ENCODE data around the gene BFSP2.
"Not testable (repeated sequence)": the region's sequence is repeated elsewhere in the genome, so short reads cannot be mapped to it uniquely, and the experiment has no call there.

Gene BFSP2

DNA sequence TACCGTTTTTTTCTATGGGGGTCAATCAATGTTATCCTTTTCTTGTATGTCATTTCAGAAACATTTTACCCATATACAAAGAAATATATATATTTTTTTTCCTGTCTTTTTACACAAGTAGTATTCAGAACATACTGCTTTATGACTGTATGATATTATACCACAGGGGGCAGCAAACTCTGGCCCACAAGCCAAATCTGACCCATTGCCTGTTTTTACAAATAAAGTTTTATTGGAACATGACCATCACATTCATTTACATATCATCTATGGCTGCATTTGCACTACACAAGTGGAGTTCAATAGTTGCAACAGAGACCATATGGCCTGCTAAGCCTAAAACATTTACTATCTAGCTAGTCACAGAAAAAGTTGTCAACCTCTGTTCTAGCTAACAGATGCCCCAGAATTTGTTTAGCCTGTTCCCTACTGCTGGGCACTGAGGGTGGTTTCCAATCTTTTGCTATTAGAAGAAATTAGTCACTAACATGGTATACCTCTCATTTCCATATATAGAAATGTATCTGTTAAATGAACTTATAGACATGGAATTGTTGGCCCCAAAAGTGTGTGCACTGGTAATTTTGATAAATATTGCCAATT lies 57.7 kb downstream of the BFSP2 start:
- no peak for DNase-seq

DNA sequence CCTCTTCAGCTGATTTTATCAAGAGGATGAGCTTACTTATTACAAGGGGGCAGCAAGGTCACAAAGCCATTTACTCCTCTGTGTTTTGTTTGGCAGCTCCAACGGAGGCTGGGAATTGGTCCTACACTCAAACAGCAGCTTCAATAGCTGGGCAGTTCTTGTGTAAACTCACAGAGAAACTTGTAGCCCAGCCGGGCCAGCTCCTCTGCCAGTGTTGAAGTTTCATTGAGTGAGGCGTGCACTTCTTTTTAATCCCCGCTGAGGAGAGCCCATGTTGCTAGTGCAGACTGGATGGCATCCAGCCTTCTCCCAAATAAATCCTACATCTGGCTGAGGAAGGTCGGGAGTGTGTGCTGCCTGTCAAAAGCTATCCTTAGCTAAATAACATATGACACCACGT lies 59.5 kb downstream of the BFSP2 start:
- no peak for DNase-seq

DNA sequence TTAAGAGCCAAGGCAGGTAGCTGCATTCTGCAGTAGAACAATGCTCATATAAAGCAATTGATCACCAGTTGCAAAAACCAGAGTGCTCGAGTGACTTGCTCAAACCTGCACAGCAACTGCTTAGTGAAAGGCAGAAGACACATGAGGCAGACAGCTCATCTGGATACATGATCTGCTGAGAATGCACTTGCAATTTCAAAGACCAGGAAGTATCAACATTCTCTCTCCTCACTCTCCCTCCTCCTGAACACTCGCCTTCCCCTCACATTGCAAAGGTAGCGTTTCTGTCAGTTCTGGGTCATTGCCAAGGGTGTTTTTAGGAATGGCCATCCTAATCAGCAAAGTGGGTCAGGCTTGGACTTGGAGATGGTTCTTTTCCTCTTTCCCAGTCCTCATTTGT lies 61.0 kb downstream of the BFSP2 start:
- peak in 1 of 2 experiments; percentile 13 for DNase-seq

DNA sequence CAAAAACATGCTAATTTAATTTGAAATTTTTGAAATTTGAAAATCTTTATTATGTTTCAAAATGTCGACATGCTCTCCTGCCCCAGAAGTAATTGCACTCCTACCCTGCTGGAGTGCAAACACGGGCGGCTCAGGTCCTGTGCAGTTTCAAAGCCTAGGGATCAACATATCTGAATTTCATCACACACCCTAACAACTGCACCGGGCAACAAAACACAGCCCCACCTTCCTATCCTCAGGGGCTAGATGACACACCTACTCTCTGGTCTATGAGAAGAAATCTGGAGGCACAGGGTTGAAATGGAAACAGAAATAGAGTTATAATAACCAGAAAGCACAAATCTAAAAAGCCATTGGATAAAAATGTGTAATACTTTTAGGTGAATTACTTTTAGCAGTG lies 61.4 kb downstream of the BFSP2 start:
- DNase-seq: no peak

DNA sequence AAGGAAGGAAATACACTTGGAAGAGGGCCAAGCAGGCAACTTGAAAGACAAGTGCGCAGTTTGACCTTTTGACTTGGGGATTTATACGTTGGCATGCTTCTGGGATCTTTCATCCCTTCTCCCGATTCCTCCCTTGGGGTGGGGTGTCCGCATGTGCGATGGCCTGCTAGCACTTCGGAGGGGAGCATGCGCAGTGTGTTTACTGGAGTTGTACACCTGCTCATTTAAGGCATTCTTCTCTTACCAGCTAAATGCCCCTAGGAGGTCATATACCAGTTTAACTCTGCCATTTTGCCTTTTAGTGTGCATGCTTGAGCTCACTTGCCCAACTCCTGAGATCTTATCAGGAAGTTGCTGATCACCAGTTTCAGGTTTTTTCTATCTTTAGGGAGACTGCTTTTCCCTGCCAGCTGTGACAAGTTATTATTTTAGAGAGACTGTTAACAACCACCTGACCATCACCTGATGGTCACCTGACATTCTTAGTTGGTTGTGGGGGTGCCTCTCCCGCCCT lies 63.5 kb downstream of the BFSP2 start:
- DNase-seq: no peak

DNA sequence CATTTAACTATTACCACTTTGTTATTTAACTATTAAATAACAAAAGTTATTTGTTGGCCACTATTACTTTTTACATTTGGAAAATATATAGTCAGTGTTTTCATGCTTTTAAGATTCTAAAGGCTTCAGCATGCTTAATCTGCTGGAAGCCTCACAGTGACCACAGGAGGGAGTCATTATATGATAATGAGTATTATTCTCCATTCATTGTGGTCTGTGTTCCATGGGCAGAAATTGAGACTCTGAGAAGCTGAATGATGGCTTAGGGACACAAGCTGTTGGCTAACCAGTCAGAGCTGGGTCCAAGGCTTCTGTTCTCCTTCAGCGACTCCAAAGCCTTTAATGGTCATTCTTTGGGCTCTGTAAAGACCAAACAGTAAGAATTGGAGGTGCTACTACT lies 64.7 kb downstream of the BFSP2 start:
- no peak for DNase-seq

DNA sequence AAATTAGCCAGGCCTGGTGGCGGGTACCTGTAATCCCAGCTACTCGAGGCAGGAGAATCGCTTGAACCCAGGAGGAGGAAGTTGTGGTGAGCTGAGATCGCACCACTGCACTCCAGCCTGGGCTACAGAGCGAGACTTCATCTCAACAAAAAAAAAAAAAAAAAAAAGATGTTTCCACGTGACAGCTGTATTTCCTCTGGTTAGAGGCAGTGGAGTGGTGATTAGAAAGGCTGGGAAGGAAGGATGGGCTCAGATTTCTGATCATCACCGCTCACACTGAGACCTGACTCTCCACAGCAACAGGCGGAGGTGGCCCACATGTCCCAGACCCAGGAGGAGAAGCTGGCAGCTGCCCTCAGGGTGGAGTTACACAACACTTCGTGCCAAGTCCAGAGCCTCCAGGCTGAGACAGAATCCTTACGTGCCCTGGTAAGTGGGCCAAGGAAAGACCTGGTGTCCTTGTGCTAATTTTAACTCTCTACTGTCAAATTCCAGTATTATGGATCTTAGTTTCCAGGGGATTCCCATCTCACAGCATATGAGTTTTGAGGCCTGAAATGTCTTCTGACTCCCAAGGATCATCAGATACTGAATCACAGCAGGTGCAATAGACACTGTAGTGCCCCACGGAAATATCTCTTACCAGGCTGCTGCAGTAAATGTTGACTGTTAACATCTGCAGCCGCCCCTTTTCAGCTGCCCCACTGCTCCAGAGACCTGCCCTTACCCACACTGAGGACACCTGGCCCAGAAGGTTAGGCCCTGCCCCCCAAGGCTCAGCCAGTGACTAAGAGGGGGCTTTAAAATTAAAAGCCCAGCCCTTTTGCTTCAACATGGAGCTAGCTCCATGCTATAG lies 66.9 kb downstream of the BFSP2 start:
- DNase-seq: no peak

DNA sequence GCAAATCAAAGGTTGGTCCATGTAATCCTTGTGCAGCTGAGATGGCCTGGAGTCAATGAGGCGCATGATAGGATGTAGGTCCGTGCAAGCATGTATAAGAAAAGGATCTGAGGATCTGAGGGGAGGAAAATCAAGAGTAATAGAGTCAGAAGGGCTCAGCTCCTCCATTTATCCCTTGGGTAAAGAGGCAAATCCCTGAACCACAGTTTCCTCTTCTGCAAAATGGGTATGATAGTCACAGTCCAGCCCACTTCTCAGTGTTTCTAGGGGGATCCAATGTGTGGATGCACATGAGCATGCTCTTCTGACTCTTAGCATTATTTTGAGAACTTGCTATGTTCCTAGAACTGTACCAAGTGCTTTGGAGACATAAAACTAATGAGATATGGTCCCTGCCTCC lies 67.9 kb downstream of the BFSP2 start:
- no peak for DNase-seq

DNA sequence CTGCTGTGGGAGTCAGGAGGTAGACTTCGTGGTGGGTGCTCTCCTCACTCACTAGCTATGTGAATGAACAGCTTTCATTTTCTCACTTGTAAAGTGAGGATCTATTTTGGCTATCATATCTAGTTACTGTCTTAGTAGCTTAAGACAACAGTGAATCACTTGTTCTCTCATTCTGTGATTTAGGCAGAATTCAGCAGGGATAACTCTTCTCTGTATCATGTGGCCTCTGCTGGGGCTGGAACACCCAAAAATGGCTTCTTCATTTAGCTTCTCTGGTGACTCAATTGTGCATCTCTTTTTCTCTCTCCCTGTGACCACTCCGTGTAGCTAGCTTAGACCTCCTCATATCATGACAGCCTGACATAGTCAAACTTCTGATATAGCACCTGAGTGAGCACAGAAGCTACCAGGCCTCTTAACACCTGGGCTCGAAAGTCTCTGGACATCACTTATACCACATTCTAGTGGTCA lies 68.4 kb downstream of the BFSP2 start:
- DNase-seq: no peak

DNA sequence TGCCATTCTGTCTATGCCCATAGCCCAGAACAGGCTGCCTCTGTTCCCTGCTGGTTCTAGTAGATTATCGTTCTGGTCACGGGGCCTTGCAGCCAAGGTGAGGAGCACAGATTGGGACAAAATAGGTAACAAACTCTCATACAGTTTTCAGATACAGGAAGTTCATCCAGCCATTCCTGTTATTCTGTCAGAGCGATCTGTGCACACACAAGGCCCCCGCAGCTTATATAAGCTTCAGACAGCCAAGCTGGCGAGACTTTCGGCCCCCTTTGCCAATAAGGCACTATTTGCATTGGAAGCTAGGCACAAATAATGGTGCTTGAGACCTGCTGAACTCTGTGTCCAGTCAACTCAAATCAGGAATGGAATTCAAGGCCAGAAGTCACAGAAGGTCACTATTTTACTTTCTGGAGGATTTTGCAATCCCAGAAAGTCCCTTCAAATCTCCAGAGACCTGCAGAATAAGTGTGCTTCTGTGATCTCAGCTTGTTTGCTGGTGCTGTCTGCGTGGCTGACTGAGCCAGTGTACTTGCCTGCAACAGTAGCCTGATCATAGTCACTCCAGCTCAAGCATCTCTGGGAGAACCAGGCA lies 69.4 kb downstream of the BFSP2 start:
- no peak for DNase-seq

DNA sequence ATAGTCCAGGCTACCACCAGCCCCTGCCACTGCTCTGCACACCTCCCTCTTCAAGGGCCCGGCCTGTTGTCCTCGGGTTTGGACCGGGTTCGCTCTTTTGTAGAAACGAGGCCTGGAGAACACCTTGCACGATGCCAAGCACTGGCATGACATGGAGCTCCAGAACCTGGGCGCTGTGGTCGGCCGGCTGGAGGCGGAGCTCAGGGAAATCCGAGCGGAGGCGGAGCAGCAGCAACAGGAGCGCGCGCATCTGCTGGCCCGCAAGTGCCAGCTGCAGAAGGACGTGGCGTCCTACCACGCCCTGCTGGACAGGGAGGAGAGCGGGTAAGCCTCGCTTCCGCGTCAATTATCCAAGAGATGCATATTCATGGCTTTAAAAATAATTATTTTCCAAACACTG lies 72.4 kb downstream of the BFSP2 start:
- peak; percentile 63 to 73 for DNase-seq

DNA sequence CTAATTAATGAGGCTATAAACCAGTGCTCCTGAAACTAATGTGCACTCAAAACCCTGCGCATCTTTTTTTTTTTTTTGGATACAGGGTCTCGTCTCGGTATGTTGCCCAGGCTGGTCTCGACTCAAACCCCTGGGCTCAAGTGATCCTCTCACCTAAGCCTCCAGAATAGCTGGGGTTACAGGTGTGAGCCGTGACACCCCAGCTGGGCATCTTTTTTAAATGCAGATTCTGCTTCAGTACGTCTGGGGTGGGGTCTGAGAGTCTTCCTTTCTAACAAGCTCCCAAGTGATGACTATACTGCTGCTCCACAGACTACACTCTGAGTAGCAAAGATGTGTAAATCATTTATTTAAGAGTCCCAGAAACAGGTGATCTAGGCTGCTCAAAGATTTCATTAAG lies 73.0 kb downstream of the BFSP2 start:
- peak; percentile 18 to 40 for DNase-seq

DNA sequence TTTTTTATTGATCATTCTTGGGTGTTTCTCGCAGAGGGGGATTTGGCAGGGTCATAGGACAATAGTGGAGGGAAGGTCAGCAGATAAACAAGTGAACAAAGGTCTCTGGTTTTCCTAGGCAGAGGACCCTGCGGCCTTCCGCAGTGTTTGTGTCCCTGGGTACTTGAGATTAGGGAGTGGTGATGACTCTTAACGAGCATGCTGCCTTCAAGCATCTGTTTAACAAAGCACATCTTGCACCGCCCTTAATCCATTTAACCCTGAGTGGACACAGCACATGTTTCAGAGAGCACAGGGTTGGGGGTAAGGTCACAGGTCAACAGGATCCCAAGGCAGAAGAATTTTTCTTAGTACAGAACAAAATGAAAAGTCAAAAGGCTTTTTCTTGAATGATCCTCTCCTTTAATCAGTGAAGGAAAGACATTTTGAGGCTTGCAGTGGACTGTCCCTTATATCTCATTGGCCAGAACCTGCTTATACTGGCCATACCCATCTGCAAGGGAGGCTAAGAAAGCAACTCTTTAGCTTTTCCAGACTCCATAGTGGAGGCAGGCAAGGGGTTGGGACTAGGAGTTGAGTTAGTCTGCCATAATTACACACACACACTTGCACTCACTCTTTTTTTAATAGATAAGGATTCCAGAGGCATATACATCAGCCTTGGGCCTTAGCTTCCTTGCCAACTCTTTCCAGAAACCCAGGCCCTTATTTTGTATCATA lies 73.8 kb downstream of the BFSP2 start:
- DNase-seq: not testable (repeated sequence)

DNA sequence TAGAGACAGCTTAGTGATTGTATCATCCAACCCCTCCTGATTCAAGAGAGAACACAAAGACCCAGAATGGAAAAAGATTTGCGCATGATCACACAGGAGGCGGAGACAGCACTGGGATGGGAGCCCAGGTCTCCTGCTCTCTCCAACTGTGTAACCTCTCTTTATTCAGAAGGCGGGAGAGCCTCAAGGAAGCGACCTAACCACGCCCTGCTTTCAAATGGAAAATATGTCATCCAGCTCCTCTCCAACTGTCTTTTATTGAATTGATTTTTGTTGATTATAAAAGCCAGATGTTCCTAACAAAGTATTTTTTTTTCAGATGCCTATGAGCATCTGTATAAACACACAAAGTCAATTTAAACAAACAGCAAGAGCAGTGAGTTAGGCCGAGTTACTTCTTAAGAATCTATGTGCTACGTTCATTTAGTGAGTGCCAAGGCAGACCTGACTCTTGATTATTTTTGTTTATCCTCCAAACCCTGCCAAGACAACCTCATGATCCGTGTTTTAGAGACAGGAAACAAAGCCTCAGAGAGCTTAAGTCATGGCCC lies 74.5 kb downstream of the BFSP2 start:
- DNase-seq: peak; percentile 55 to 77

DNA sequence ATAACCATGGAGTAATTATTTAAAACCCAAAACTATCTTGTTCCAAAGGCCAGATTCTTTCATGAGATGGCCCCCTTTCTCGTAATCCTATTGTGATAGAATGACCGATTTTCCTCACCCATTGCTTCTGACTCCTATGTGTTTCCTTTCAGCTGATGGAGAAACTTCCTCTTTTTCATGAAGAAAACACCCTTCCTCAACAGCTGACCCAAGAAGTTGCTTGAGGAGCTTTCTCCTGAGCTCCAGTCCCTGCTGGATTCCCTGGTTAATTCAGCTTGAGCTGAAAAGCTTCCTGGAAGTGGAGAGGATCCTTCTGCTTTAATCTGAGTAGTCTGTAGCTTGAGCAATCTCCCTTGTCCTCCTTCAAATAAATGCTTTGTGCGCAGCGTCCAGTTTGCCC lies 75.0 kb downstream of the BFSP2 start:
- DNase-seq: no peak

DNA sequence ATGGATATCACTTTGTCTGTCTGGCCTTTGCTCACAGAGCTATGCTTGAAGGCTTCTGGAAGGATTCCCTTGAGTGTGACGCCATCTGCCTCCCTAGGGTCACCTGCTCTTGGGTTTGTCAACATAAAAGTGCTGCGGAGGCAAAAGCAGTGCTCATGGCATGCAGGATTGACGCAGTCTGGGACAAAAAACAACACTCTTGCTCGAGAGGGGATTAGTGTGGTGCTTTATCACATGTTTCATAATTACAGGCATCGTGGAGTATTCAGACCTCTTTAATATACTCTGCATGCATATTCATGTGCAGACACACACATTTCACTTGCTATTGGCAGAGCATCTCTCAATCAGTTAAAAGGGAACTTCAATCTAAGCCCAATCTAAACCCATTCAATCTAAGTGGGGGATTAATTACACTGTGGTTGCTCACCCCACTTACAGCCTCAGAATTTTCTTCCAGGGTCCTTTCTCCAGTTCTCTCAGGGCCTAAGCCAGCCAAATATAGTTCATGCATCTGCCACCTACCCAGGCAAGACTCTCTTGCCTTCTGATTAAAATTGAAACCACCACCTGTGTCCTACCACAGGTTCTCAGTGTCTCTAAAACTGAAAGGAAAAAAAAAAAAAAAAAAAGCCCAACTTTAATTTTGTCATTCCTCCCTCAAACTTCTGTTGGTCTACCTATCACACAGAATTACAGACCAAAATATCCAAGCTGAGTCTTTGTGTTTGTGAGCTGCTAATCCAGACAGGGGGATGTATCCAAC lies 75.6 kb downstream of the BFSP2 start:
- DNase-seq: peak; percentile 82 to 93

DNA sequence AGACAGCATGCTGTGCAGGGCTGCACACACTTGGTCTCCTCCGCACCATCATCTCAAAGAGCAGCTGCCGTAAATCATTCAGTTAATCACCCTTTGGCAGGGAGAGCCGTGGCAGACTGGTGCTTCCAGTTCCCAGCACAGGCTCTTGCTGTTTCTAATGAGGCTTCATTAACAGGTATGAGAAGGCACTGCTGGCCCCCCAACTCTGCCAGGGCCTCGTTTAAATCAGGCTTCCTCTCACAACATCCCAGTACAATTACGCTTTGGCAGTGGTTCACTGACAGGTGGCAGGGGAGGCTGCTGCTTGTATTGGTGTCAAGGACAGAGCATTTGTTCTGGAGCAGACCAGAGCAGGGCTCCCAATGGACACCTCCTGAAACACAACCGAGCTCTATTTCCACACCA lies 77.1 kb downstream of the BFSP2 start:
- DNase-seq: peak; percentile 61 to 67

DNA sequence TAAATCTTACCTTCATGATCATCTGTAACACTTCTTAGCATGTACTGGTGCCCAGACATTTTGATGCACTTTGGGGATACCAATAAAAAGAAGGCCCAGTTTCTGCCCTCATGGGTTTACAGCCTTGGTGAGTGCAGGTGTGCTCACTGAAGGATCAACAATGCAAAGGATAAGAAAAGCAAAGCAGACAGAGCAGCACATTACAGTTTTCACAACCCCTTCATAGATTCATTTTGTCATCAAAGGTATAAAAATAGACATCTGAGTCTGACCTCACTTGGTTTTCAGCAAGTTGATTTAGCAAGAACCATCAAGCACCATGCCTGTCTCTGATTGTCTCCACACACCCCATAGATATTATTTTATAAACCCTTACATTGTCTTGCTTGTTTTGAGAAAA lies 77.6 kb downstream of the BFSP2 start:
- DNase-seq: no peak

DNA sequence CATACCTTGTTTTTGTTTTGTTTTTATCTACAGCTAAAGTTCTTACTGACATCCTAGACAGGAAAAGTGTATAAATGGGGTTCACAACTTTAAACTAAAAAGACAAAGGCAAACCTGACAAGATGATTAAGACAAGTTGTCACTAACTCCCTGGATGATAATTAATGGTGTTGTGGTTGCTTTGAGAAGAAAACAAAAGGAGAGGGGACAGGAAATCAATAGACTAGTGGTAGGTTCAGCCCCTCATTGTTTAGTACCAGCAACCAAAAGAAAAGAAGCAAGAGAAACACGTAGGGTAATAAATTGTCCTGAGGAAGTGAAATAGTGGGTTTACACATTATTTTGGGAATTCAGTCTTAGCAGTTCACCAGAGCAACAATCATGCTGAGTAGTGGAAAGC lies 78.8 kb downstream of the BFSP2 start:
- DNase-seq: no peak

DNA sequence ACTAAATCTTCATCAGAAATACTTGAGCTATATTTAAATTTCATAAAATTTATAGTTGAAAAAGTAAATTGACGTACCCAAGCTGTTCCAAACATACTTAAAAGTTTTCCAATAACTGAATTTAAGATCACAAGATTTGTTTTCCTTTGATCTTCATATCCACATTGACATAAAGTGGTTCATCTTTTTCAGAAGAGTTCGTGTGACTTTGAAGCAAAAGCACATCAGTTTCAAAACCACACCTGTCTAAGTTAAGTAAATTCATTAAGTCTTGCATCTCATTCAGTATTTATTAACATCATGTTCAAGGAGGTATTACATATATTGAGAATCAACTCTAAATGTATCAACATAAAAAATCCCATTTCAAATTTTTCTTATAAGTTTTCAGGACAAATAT lies 79.5 kb downstream of the BFSP2 start:
- no peak for DNase-seq

DNA sequence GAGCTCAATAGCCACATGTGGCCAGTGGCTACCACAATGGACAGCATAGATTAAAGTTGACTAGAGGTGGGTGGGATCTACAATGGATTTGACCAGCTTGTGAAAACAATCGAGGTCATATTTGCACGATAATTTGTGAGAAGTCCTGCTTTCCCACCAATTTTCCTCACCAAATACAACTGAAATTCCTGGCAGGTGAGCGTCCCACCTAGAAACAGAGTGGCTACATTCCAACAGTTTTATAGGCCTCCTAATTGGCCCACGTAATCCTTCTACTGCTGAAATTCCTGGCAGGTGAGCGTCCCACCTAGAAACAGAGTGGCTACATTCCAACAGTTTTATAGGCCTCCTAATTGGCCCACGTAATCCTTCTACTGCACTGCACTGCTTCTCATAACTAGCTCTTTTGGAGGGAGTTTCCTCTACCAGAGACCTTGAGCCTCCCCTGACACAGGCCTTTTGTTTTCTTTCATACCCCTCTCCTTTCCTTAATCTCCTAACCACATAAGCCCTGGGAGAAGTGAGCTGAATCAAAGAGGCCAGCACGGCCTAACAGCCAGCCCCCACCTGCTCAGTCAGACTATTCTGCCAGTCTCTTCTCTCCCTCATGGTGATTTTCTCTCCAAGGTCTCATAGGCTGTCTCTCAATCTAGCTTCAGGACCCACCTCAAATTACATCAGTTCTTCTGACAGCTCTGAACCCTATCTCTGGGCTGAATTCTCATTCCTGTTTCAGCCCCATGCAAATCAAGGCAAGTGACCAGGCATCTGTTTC lies 80.2 kb downstream of the BFSP2 start:
- no peak for DNase-seq
